Heart left ventricle (tissue), 13 donors: ENCODE measurements around the gene WFDC12.

Experiments
- POLR2A ChIP-seq, 2 donors: fragments of 450-650 bp; IDR thresholded peaks; one replicate each; pipeline ENCODE4 v1.6.1; 2017; ENCODE audit warnings: antibody characterized with exemption in 2 of 2, mild to moderate bottlenecking in 2 of 2, moderate library complexity in 2 of 2
- TF ChIP-seq, protein P1 (sequence below), 12 donors: fragments of 200-600 bp; sonication (generic) in 4 of 12; IDR thresholded peaks; one replicate each; pipeline versions ENCODE4 v1.5.0 to v1.8.0; 2018 to 2022; ENCODE audit warnings: antibody characterized with exemption in 12 of 12, mild to moderate bottlenecking in 5 of 12
- donor health status: ischemic (EF 13 %, LVEDD 7.1; RV severe dilation, severe dysfunction).
- donor health status: DM: no; HTN: yes; CAD: no.
- donor health status: DM: no; HTN: no; CAD: no.
- donor health status: ischemic (EF 25% LVEDD 6.9; RV normal size, moderate dysfunction).
- donor health status: ischemic (EF 25% LVEDD 5.7; RV mildly dilated, moderate dysfunction).
- donor health status: ischemic (EF 35%, LVEDD 5.7; RV mildly dilated, moderate dysfunction).
- donor health status: nonischemic (EF 11% LVEDD 7.7; RV severe dilation, severe dysfunction).
- donor health status: DM: yes; HTN: yes; CAD: no.
- donor health status: PGD.
- donor health status: ischemic (EF 29% LVEDD 5.4; RV normal size, mild dysfunction).
- donor health status: nonischemic (EF 23%, LVEDD 6.1; RV moderate dilation, normal function).

DNA sequence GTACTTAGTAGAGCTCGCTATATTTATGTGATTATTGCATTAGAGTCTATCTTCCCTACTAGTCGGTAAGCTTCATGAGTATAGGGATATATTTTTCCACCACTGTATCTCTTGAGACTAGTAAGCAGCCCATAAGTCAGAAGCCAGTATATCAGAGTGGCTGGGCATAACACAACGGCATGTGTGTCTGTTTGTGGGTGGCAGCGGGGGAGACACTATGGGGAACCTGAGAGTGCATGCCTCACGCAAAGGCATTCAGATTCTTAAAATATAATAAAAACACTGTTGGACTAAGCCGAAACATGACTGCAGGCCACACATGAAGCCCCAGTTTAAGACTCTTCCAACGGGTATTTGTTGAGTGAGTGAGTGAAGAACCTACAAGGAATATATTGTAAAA is 31.4 kb downstream of the WFDC12 start:
- TF ChIP-seq, protein P1, sequence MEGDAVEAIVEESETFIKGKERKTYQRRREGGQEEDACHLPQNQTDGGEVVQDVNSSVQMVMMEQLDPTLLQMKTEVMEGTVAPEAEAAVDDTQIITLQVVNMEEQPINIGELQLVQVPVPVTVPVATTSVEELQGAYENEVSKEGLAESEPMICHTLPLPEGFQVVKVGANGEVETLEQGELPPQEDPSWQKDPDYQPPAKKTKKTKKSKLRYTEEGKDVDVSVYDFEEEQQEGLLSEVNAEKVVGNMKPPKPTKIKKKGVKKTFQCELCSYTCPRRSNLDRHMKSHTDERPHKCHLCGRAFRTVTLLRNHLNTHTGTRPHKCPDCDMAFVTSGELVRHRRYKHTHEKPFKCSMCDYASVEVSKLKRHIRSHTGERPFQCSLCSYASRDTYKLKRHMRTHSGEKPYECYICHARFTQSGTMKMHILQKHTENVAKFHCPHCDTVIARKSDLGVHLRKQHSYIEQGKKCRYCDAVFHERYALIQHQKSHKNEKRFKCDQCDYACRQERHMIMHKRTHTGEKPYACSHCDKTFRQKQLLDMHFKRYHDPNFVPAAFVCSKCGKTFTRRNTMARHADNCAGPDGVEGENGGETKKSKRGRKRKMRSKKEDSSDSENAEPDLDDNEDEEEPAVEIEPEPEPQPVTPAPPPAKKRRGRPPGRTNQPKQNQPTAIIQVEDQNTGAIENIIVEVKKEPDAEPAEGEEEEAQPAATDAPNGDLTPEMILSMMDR (IDR thresholded peaks at IDR 0.05) = no peak
- no peak for TF ChIP-seq POLR2A (IDR thresholded peaks at IDR 0.05)
